ENCODE results near the gene RNH1.

GRCh38 chr11:555780-556661 lies 49.0 kb upstream of the RNH1 start:
- no peak for TF ChIP-seq EZH2 (IDR thresholded peaks at IDR 0.05)
- TF ChIP-seq POLR2AphosphoS5 (IDR thresholded peaks at IDR 0.05; ENCODE audit: borderline replicate concordance, low read depth, low read length): no peak

All from SK-N-MC (cell line).